ENCODE results near the gene ZMYND8. TPM values are rescaled to one million over a fixed set of nuclear protein-coding genes. Genes with fewer than 3 reads are reported as not detected.

Gene ZMYND8
- total and polyA plus RNA-seq, 5 donors, result 10.0 to 35.7 (median 31.4) TPM

DNA sequence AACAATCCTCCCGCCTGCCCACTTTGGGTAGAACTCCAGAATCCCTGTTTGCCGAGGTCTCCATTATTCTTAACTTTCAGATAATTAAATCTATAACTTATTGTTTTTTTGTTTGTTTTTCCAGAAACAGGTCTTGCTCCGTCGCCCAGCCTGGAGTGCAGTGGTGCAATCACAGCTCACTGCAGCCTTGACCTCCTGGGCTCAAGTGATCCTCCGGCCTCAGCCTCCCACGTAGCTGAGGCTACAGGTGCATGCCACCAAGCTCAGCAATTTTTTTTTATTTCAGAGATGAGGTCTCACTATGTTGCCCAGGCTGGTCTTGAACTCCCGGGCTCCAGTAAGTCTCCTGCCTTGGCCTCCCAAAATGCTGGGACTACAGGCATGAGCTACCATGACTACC, 28.8 kb downstream of the ZMYND8 start:
- H3K4me3 ChIP-seq (ENCODE audit: low read length), result no peak overlapping the region
- H3K9me3 ChIP-seq (ENCODE audit: control insufficient read depth, low read length), result no peaks in the 10 kb centered on the region
- WGBS, result 97% methylated on average over 7 of the region's 7 CpGs
- ATAC-seq, result no peak
- intact Hi-C loops (cut with DNase I), result no loop called here
- H3K27ac ChIP-seq (ENCODE audit: low read length), result peak overlapping the region; percentile 24
- peaks cover 25% of the 10 kb centered on the region for H3K4me1 ChIP-seq (ENCODE audit: control insufficient read depth, insufficient read depth, low read length)
- no peak for DNase-seq
- no peaks in the 10 kb centered on the region for H3K27me3 ChIP-seq (ENCODE audit: control insufficient read depth, insufficient read depth)

DNA sequence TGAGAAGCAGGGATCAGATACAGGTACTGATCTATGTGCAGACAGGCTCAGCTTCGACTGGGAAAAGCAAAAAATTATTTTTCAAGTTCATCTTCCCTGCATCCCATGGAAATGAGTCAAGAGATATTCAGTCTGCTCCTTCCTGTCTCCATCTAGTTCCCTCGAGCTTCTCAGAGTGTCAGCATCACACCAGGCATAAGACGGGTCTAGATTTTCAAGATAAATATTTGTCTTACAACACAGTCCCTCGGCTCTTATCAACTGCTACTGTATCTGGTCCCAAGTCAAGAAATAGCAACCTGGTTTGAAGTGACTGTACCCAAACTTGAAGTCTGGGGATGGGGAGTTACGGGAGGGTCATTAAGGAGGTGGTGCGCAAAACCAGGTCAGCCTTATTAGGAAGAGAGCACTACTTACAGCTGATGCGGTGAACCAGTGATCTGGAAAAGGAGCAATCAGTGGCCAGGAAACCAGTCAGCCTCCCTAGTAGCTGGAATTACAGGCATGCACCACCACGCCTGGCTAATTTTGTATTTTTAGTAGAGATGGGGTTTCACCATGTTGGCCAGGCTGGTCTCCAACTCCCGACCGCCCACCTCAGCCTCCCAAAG, 29.7 kb downstream of the ZMYND8 start:
- Histone ChIP-seq H3K4me1 (ENCODE audit: control insufficient read depth, insufficient read depth, low read length) (peaks cover 26% of the 10 kb centered on the region), H3K27me3 (ENCODE audit: control insufficient read depth, insufficient read depth) (no peaks in the 10 kb centered on the region), H3K27ac (ENCODE audit: low read length) (no peak overlapping the region), H3K4me3 (ENCODE audit: low read length) (no peak overlapping the region), H3K9me3 (ENCODE audit: control insufficient read depth, low read length) (no peaks in the 10 kb centered on the region)
- ATAC-seq (no peak), DNase-seq (no peak)
- intact Hi-C loops (cut with DNase I), result no loop called here
- 78% methylated on average over 10 of the region's 10 CpGs for WGBS

DNA sequence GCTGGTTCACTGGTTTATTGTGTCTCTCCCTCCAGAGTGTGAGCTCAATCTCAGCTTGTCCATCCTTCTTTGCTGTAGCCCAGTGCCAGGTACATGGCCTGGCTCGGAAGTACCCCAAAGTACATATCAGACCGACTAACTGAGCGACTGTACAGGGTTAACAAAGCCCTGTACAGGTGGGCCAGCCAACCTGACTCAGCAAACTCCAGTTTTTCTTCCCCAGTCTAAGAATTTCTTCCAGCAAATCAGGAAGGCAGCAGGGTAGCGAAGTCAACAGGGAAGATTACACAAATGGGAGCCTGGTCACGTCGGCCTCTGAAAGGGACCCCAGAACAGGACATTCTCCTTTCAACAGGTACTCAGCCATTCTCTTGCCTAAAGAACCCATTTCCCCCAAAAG, 31.3 kb downstream of the ZMYND8 start:
- Histone ChIP-seq H3K27ac (ENCODE audit: low read length) (no peak overlapping the region), H3K27me3 (ENCODE audit: control insufficient read depth, insufficient read depth) (no peaks in the 10 kb centered on the region), H3K9me3 (ENCODE audit: control insufficient read depth, low read length) (no peaks in the 10 kb centered on the region), H3K4me3 (ENCODE audit: low read length) (no peak overlapping the region), H3K4me1 (ENCODE audit: control insufficient read depth, insufficient read depth, low read length) (peaks cover 25% of the 10 kb centered on the region)
- ATAC-seq (no peak), DNase-seq (no peak)
- 89% methylated on average over 6 of the region's 6 CpGs for WGBS
- intact Hi-C loops (cut with DNase I), result no loop called here

DNA sequence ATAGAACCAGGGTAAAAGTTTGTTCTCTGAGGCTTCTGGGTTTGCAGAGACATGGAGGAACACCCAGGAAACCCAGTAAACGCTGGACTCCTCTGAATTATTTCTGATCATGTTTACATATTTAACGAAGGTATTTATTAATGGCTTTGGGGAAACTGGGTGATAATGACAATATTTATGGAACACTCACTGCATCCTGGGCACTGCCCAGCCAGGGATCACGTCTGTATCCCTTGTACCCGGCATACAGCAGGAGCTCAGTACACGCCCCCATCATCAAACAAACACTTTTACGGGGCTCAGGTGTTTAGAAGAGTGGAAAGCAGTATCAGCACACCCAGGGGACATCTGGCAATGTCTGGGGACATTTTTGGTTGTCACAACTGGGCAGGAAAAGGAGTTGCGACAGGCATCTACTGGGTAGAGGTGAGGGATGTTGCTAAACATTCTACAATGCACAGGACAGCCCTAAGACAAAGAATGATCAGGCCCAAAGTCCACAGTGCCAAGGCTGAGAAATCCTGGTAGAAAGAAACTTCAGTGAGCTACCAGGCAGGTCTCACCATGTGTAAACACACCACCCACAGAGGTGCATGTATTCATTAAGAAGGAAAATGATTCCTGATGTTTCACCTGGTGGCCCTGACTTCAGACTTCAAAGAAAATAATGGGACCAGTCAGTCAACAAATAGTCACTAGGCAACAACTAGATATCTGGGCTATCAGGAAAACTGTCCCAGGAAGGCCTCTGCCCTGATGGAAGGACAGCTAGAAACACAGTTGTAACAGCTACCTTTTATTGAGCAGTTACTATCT, 35.3 kb downstream of the ZMYND8 start:
- H3K27ac ChIP-seq (ENCODE audit: low read length), result peak overlapping the region; percentile 100
- 86% methylated on average over 7 of the region's 7 CpGs for WGBS
- DNase-seq (no peak), ATAC-seq (no peak)
- H3K27me3 ChIP-seq (ENCODE audit: control insufficient read depth, insufficient read depth), result no peaks in the 10 kb centered on the region
- H3K4me3 ChIP-seq (ENCODE audit: low read length), result no peak overlapping the region
- no peaks in the 10 kb centered on the region for H3K9me3 ChIP-seq (ENCODE audit: control insufficient read depth, low read length)
- intact Hi-C loops (cut with DNase I), result loop anchor here in 1 of 4 donors (5.0 kb wide), 1 partner anchor 36 kb away; the partner anchor contains the start of gene ZMYND8
- peaks cover 44% of the 10 kb centered on the region for H3K4me1 ChIP-seq (ENCODE audit: control insufficient read depth, insufficient read depth, low read length)

DNA sequence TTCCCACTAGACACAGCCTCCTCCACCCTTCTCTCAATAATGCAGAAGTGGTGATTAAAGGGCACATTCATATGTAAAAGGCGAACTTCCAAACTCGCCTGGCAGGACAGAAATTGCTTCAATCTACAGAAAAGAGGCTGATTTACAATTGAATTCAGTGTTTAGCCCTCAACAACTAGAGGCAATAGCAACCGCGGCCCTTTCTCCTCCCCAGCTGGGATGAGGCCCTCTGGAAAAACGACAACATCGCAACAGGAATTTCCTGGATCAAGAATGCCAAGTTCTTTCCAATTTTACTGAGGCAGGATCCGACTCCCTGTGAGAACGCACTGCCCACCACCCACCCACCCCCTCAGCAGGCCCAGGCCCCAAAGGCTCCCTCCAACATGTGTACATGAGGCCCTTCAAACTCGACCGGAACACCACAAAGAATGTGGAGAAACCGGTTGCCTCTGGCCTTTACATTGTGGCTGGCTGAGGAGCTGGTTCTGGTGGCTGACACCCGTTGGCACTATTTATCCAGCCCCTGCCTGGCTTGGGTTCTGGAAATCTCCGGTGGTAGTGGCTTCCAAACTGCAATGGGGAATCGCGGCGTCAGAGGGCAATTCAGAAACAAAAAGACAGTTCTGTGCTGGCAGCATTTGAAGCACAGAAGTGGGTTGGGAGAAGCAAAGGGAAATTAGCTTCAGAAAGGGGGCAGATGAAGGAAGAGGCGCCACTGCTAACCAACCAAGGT, 36.8 kb downstream of the ZMYND8 start:
- ATAC-seq (peak; percentile 4 to 18), DNase-seq (peak; percentile 52 to 80 (median 62))
- Histone ChIP-seq H3K9me3 (ENCODE audit: control insufficient read depth, low read length) (no peaks in the 10 kb centered on the region), H3K27me3 (ENCODE audit: control insufficient read depth, insufficient read depth) (no peaks in the 10 kb centered on the region), H3K27ac (ENCODE audit: low read length) (peak overlapping the region; percentile 100), H3K4me3 (ENCODE audit: low read length) (peak overlapping the region; percentile 7), H3K4me1 (ENCODE audit: control insufficient read depth, insufficient read depth, low read length) (peaks cover 46% of the 10 kb centered on the region)
- intact Hi-C loops (cut with DNase I), result loop anchor here in 3 of 4 donors (2.0 to 5.0 kb wide), 2 partner anchors 38 to 39 kb away; partner anchors contain the start of gene ZMYND8 (in 2 of the 3)
- 19% methylated on average over 17 of the region's 17 CpGs for WGBS

DNA sequence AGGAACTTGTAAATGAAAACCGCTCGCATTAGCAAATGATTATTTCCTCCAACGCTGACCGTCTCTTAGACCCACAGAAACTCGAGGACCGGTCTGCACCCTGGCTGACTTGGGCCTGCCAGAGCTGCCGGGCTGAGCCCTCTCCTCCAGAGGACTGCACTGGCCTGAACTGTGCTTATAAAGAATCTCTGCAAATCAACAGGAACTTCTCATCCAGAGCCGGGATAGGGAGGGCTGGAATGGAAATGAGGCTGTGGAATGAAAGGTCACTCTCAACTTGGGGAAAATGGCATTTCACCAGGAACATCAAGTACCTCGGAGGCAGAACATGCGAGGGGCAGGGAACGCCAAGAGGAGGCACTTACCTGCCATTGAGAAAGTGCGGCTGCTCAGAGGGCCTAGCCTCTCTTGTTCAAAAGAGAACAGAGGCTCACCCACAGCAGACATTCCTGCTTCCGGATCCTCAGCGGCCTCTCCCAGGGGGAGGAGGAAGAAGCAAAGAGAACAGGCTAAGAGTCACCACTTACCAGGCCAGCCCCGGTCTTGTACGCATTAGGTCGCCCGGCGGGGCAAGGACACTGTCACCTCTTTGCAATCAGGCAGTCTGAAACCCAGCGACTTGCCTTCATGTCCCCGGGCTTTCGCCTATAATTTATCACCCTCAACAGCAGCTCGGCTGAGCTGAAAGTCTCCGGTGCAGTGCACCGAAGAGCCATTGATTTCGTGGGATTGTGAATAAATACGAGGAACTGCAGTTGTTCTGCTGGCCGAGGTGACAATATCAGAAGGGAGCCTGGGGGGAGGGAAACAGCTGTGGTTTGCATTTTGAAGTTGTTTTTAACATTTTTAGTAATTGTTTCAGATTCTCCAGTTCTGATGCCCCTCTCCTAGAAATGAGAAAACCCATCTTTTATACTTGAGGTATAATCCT, 37.6 kb downstream of the ZMYND8 start:
- intact Hi-C loops (cut with DNase I), result loop anchor here in 2 of 4 donors (2.0 to 5.0 kb wide), 2 partner anchors 38 to 40 kb away; partner anchors contain the start of gene ZMYND8 (in 1 of the 2)
- H3K27ac ChIP-seq (ENCODE audit: low read length), result peak overlapping the region; percentile 100
- no peaks in the 10 kb centered on the region for H3K27me3 ChIP-seq (ENCODE audit: control insufficient read depth, insufficient read depth)
- peak overlapping the region; percentile 7 for H3K4me3 ChIP-seq (ENCODE audit: low read length)
- 5% methylated on average over 28 of the region's 28 CpGs for WGBS
- DNase-seq (peak; percentile 78 to 89 (median 80)), ATAC-seq (peak; percentile 75 to 80)
- peaks cover 48% of the 10 kb centered on the region for H3K4me1 ChIP-seq (ENCODE audit: control insufficient read depth, insufficient read depth, low read length)
- H3K9me3 ChIP-seq (ENCODE audit: control insufficient read depth, low read length), result no peaks in the 10 kb centered on the region

DNA sequence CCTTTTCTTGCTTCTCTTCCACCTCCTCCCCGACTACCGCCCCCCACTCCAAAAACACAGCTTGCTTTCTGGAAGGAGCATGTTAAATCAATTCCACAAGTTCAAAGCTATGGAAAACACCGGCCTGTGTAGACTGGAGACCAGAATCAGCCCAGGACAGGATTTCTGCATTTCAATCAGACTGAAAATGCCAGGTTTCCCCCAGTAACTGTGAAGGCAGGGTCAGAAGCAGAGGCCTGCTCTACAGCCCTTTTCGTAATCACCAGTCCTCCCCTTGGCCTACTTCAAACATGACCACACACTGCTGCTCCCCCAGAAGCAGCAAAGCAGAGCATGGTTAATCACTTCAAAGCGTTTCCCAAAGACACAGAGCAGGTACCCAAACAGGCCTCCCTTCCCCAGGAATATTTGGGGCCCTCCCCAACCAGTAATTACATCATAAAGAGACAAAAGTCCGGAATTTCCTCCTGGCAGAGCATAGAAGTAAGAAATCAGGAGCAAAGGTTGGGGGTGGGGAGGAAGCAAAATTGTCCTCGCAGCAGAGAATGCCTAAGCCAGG, 38.4 kb downstream of the ZMYND8 start:
- H3K27me3 ChIP-seq (ENCODE audit: control insufficient read depth, insufficient read depth), result no peaks in the 10 kb centered on the region
- peak in 1 of 3 donors; percentile 38 for DNase-seq
- peak overlapping the region; percentile 100 for H3K27ac ChIP-seq (ENCODE audit: low read length)
- H3K4me1 ChIP-seq (ENCODE audit: control insufficient read depth, insufficient read depth, low read length), result peaks cover 48% of the 10 kb centered on the region
- intact Hi-C loops (cut with DNase I), result loop anchor here in 2 of 4 donors (2.0 to 5.0 kb wide), 2 partner anchors 39 to 41 kb away; partner anchors contain the start of gene ZMYND8 (in 1 of the 2)
- no peak overlapping the region for H3K4me3 ChIP-seq (ENCODE audit: low read length)
- 27% methylated on average over 7 of the region's 7 CpGs for WGBS
- ATAC-seq, result peak; percentile 42 to 47
- no peaks in the 10 kb centered on the region for H3K9me3 ChIP-seq (ENCODE audit: control insufficient read depth, low read length)

DNA sequence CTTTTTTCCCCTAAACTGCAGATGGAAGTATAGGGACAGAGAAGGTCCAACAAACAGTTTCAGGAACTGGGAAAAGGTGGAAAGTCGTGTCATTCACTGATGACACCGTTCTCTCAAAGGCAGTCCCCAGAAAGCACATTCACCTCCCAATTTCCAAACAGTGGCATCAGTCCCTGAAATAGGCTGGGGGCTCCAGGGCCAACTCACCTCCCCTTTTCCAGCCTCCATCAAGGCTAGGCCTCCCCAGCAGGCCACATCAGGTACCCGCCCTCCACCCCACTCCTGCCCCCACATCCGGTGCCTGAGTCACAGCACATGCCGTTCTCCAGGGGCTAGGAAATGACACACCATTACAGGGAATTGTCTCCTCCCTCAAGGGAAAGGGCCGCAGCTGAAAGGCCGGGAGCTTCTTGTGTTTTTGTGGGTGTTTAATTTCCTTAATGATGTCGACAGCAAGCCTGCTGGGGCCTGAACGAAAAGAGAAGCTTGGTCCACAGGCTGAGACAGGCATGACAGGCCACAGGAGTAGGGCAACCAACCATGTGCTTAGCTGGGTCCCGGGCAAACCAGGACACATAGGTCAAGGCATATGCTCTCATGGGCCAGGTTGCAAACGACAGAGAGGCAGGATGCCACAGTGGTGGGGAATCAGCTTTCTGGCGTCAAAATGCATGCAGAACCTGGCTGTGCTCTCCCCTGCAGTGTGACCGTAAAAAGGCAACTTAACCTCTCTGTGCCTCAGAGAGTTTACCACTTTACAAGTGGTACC, 39.2 kb downstream of the ZMYND8 start:
- Histone ChIP-seq H3K9me3 (ENCODE audit: control insufficient read depth, low read length) (no peaks in the 10 kb centered on the region), H3K27me3 (ENCODE audit: control insufficient read depth, insufficient read depth) (no peaks in the 10 kb centered on the region), H3K27ac (ENCODE audit: low read length) (peak overlapping the region; percentile 100), H3K4me1 (ENCODE audit: control insufficient read depth, insufficient read depth, low read length) (peaks cover 49% of the 10 kb centered on the region), H3K4me3 (ENCODE audit: low read length) (no peak overlapping the region)
- intact Hi-C loops (cut with DNase I), result loop anchor here in 1 of 4 donors (5.0 kb wide), 1 partner anchor 40 kb away; the partner anchor contains the start of gene ZMYND8
- peak; percentile 81 to 88 (median 87) for DNase-seq
- WGBS, result 29% methylated on average over 13 of the region's 13 CpGs
- peak; percentile 77 to 88 for ATAC-seq

DNA sequence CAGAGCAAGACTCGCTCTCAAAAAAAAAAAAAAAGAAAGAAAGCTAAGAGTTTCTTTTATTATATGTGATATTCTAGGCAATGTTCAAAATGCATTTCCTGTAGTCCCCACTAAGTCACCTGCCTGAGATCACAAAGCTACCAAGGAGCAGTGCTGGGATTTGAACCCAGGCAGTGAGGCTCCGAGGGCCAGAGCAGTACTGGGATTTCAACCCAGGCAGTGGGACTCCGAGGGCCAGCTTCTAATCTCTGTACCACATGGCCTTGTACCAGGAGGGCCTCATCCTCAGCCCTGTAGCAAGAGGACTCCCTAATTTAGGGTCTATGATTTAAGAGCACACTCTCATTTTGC, 39.7 kb downstream of the ZMYND8 start:
- 86% methylated on average over 3 of the region's 3 CpGs for WGBS
- no peaks in the 10 kb centered on the region for H3K27me3 ChIP-seq (ENCODE audit: control insufficient read depth, insufficient read depth)
- ATAC-seq (no peak), DNase-seq (no peak)
- H3K4me1 ChIP-seq (ENCODE audit: control insufficient read depth, insufficient read depth, low read length), result peaks cover 52% of the 10 kb centered on the region
- H3K4me3 ChIP-seq (ENCODE audit: low read length), result no peak overlapping the region
- no peaks in the 10 kb centered on the region for H3K9me3 ChIP-seq (ENCODE audit: control insufficient read depth, low read length)
- intact Hi-C loops (cut with DNase I), result loop anchor here in 1 of 4 donors (5.0 kb wide), 1 partner anchor 41 kb away; the partner anchor contains the start of gene ZMYND8
- peak overlapping the region; percentile 100 for H3K27ac ChIP-seq (ENCODE audit: low read length)

All from right cardiac atrium (tissue), 5 donors.